GM04504 (cell line): ENCODE data around the gene REEP6.
"Not testable (repeated sequence)": the region's sequence is repeated elsewhere in the genome, so short reads cannot be mapped to it uniquely, and the experiment has no call there.

Experiments
- DNase-seq: peaks from one replicate; pipeline ENCODE4 v3.0.0-alpha.2; 2012; ENCODE audit warnings: low read depth

REEP6 gene

GRCh38 chr19:1490311-1491113 is 469 bp upstream of the REEP6 start, which contains the start of gene PCSK4:
TSS of gene PCSK4 (minus strand) at chr19:1490350. CDS start at chr19:1490346, 4 bp downstream.
- DNase-seq: peak; percentile 98

DNA sequence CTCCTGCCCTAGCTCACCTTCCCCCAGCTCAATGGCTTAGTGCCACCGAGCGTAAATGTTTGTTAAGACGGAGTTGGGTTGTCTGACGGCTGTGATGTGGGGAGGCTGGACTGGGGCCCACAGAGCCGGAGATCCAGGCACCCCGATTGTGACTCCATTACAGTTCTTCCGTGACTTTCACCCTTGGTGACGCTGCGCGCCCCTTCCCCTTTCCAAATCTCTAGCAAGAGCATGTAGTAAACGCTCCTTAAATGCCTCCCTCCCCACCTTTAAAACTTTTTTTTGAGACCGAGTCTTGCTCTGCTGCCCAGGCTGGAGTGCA is 829 bp downstream of the REEP6 start:
- no peak for DNase-seq

GRCh38 chr19:1492474-1493006 is 1.6 kb downstream of the REEP6 start:
- DNase-seq: no peak

- no peak for DNase-seq
These were observed 3.3 kb downstream of the REEP6 start for GRCh38 chr19:1494115-1494815.

DNA sequence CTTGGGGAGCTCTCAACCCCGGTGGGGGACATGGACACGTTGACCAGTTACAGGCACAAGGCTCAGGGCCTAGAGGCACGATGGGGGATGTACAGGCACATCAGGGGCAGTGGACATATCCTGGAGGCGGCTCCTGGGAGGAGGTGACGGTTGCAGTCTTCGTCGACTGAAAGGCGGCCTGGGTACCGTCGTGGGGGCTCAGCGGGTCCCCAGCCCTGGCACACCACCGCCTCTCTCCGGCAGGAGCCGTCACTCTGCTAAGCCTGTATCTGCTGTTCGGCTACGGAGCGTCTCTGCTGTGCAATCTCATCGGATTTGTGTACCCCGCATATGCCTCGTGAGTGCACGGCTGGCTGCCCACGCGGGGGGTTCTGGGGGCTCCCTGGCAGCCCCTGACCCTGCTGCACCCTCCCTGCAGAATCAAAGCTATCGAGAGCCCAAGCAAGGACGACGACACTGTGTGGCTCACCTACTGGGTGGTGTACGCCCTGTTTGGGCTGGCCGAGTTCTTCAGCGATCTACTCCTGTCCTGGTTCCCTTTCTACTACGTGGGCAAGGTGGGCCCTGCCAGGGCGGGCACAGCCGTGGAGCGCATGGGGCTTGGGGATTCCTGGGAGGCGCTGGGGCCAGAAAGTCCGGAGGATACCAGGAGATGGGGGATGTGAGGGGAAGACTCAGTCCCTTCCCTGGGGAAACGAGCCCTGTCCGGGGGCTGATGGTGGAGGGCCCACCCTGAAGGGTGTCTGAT is 4.2 kb downstream of the REEP6 start:
- DNase-seq: no peak

GRCh38 chr19:1495799-1496713 is 5.1 kb downstream of the REEP6 start:
- DNase-seq: no peak

DNA sequence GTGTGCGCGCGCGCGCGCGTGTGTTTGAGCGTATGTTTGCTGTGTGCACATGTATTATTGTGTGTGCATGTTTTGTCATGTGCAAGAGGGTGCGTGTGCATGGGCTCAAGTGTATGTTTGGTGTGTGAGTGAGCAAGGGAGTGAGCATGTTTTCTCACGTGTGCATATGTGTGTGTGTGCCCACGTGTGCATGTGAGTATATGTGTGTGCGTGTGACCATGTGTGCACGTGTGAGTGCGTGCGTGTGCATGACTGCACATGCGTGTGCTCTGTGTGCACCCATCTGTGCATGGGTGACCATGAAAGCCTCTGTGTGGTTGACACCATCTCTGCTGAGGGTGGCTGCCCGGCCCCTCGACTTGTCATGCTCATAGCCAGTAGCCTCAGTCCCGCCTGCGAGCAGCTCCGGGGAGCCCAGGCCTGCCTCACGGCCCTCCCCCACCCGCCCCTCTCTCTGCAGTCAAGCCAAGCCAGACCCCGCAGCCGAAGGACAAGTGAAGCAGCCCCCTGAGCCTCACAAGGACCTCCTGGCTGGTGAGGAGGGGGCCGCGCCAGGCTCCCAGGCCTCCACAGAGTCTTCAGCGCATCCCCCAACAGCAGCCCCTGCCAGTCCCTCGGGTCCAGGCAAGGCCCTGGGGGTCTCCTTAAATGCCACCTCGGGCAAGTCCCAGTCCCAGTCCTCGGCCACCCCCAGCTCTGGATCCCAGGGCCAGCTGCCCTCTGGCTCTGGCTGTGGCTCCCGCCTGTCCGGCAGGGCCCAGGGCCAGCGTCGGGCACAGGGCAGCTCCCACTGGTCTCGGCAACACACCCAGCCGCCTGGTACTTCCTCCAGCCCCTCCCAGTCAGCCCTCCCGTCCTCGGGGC is 6.0 kb downstream of the REEP6 start:
- no peak for DNase-seq

- DNase-seq: no peak
These were observed 6.7 kb downstream of the REEP6 start for GRCh38 chr19:1497578-1498235.

- not testable (repeated sequence) for DNase-seq
These were observed 8.2 kb downstream of the REEP6 start for GRCh38 chr19:1499231-1499630.

DNA sequence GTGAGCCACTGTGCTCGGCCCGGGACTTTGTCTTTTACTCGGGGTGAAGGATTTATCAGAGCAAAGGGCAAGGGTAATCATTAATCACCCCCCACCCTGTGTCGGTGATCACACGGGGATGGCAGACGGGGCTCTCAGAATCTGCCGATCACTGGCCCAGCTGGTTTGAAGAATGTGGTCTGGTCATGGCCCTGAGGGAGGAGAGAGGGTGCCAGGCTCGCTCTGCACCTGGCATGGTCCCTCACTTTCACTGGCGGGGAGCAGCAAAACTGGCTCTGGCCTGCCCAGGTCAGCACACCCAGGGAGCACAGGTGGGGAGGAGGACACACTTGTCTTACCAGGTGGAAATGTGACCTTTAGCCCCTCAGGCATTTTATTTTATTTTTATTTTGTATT is 10.2 kb downstream of the REEP6 start:
- DNase-seq: no peak

GRCh38 chr19:1502433-1503088 is 11.6 kb downstream of the REEP6 start:
- DNase-seq: no peak

GRCh38 chr19:1503089-1503924 is 12.3 kb downstream of the REEP6 start:
- DNase-seq: no peak

DNA sequence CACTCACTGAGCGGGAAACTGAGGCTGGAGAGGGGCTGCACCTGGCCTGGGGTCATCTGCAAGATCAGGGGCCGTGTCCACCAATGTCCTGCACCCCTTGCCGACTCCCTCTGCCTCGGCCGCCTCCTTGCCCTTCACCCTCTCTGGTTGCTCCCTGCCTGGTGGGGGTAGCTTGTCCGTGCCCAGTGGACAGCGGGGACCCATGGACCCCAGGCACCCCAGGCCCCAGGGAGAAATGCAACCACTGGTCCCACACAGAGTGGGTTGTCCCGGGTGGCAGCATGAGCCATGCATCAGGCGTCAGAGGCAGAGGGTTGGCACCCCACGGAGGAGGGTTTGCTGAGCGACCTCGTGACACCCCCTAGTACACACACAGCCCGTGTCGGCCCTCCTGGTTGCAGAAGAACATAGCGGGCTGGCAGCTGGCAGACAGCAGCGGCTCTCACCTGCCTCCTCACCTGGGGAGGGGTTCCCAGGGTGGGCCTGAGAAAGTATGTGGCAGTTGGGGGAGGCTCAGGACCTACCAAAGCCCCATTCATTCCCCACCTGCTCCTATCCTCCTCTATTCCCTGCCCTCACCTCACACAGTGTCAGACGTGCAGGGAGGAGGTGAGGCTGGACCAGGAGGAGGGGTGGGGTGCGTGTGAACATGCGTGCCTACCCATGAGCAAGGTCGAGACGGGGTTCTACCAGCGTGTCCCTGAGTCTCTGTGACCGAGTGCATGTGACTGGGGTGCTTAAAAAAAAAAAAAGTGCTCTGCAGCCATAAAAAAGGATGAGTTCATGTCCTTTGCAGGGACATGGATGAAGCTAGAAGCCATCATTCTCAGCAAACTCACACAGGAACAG is 13.2 kb downstream of the REEP6 start:
- no peak for DNase-seq

- no peak for DNase-seq
These were observed 14.0 kb downstream of the REEP6 start for GRCh38 chr19:1505012-1505411.

DNA sequence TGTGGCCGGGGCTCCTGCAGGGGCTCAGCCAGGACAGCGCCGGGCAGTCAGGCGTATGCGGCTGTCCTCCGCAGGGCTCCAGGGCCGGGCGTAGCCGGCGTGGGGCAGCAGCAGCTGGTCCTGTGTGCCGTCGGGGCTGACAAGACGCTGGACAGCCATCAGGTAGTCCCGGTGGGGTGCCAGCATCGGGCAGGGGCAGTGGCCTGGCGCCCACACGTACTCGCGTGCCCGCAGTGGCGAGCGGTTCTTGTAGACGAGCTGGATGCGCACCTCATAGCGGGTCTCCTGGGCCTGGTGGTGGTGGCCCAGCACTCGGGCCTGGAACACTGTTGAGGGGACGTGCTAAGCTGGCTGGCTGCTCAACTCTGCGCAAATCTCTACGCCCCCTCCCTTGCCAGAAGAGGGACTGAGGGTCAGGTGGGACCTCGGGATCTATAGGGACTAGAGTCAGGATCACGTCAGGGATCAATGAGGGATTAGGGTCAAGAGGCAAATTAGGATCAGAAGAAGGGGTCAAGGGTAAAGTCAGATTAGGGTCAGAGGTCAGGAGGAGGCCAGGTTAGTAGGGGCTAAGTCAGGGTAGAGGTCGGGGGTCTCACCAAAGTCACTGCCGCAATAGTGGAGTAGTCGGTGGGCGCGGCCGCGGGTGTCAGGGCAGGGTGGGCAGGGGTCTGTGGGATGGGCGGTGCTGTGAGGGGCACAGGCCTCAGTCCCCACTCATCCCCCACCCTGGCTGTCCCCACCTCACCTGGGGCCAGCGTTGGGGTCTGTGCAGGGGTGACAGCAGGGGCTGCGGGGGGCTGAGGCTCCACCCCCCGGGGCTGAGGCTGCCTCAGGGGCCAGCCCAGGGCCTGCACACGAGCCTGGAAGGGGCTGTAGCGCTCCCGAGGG is 15.3 kb downstream of the REEP6 start:
- no peak for DNase-seq

- no peak for DNase-seq
These were observed 16.2 kb downstream of the REEP6 start for GRCh38 chr19:1507192-1507660.
